ENCODE measurements around the gene ATG9B. TPM values are rescaled to one million over a fixed set of nuclear protein-coding genes. Genes with fewer than 3 reads are reported as not detected.

ATG9B gene
- total and polyA plus RNA-seq, 2 donors from 2014 or later = 0.19 TPM

- H3K36me3 ChIP-seq (ENCODE audit: control insufficient read depth in 2 of 3, insufficient read depth in 3 of 3, low read length in 3 of 3) = no peaks in the 10 kb centered on the region
- no peak overlapping the region for H3K9ac ChIP-seq (ENCODE audit: low read length in 3 of 3)
- TF ChIP-seq CTCF (IDR thresholded peaks at IDR 0.05; ENCODE audit: borderline replicate concordance, extremely low read depth, insufficient read depth) = no peak
- FAIRE-seq (no peak), DNase-seq (no peak)
- H3K9me3 ChIP-seq (ENCODE audit: control insufficient read depth in 2 of 3, insufficient read depth in 1 of 3, low read length in 3 of 3) = no peaks in the 10 kb centered on the region
- peaks cover 4 to 30% (median 19%) of the 10 kb centered on the region in 3 donors for H3K4me1 ChIP-seq (ENCODE audit: control insufficient read depth in 2 of 3, insufficient read depth in 2 of 3, low read depth in 1 of 3, low read length in 3 of 3)
- H3K27me3 ChIP-seq (ENCODE audit: control insufficient read depth, insufficient read depth, low read length) = no peaks in the 10 kb centered on the region
- no peak overlapping the region for H3K27ac ChIP-seq (ENCODE audit: low read depth in 2 of 2, low read length in 2 of 2)
- intact Hi-C loops (cut with DNase I) = no loop called here
- H3K4me3 ChIP-seq (ENCODE audit: low read length in 3 of 3) = no peak overlapping the region
These were observed 32.0 kb upstream of the ATG9B start for GRCh38 chr7:151056283-151056665.

GRCh38 chr7:151053751-151054150 lies 29.5 kb upstream of the ATG9B start:
- H3K27me3 ChIP-seq (ENCODE audit: control insufficient read depth, insufficient read depth, low read length) = no peaks in the 10 kb centered on the region
- intact Hi-C loops (cut with DNase I) = no loop called here
- no peak overlapping the region for H3K4me3 ChIP-seq (ENCODE audit: low read length in 3 of 3)
- H3K9me3 ChIP-seq (ENCODE audit: control insufficient read depth in 2 of 3, insufficient read depth in 1 of 3, low read length in 3 of 3) = no peaks in the 10 kb centered on the region
- no peaks in the 10 kb centered on the region for H3K36me3 ChIP-seq (ENCODE audit: control insufficient read depth in 2 of 3, insufficient read depth in 3 of 3, low read length in 3 of 3)
- H3K9ac ChIP-seq (ENCODE audit: low read length in 3 of 3) = no peak overlapping the region
- FAIRE-seq = no peak
- peaks cover 2 to 14% (median 7%) of the 10 kb centered on the region in 3 donors for H3K4me1 ChIP-seq (ENCODE audit: control insufficient read depth in 2 of 3, insufficient read depth in 2 of 3, low read depth in 1 of 3, low read length in 3 of 3)
- no peak for DNase-seq
- TF ChIP-seq CTCF (IDR thresholded peaks at IDR 0.05; ENCODE audit: borderline replicate concordance, extremely low read depth, insufficient read depth) = no peak
- H3K27ac ChIP-seq (ENCODE audit: low read depth in 2 of 2, low read length in 2 of 2) = no peak overlapping the region

DNA sequence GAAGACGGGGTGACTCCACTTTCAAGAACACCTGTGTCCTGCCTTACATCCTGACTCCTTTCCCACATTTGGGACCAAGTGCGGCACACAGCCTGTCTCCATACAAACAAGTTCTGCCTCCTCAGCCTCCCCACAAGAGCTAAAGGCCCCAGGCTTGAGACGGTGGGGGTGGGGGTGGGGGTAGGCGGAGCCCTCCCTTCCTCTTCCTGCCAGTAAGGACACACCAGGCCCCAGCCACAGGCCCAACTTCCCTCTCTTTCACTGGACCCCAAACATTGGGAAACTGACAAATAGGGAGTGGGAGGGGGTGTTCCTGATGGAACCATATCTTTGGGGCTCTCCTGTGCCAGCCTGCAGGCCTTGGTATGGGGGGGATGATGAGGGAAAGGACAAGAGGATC lies 28.8 kb upstream of the ATG9B start:
- H3K27me3 ChIP-seq (ENCODE audit: control insufficient read depth, insufficient read depth, low read length) = no peaks in the 10 kb centered on the region
- no peak for DNase-seq
- no peaks in the 10 kb centered on the region for H3K9me3 ChIP-seq (ENCODE audit: control insufficient read depth in 2 of 3, insufficient read depth in 1 of 3, low read length in 3 of 3)
- no peak for TF ChIP-seq CTCF (IDR thresholded peaks at IDR 0.05; ENCODE audit: borderline replicate concordance, extremely low read depth, insufficient read depth)
- no peaks in the 10 kb centered on the region for H3K36me3 ChIP-seq (ENCODE audit: control insufficient read depth in 2 of 3, insufficient read depth in 3 of 3, low read length in 3 of 3)
- H3K4me1 ChIP-seq (ENCODE audit: control insufficient read depth in 2 of 3, insufficient read depth in 2 of 3, low read depth in 1 of 3, low read length in 3 of 3) = peaks cover 0 to 9% (median 3%) of the 10 kb centered on the region in 3 donors
- FAIRE-seq = no peak
- intact Hi-C loops (cut with DNase I) = no loop called here
- no peak overlapping the region for H3K9ac ChIP-seq (ENCODE audit: low read length in 3 of 3)
- no peak overlapping the region for H3K27ac ChIP-seq (ENCODE audit: low read depth in 2 of 2, low read length in 2 of 2)
- no peak overlapping the region for H3K4me3 ChIP-seq (ENCODE audit: low read length in 3 of 3)

DNA sequence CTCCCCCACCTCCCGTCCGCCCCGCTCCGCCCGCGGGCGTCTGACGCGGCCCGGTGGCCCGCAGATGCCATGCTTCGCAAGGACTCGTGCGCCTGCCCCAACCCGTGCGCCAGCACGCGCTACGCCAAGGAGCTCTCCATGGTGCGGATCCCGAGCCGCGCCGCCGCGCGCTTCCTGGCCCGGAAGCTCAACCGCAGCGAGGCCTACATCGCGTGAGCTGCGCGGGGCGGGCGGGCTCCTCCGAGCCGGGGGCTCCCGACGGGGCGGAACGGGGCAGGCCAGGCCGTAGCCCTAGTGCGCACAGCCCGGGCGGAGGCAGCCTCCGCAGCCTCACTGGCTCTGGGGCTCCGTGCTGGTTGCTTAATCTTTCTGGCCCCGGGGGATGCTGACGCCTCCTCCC lies 26.8 kb upstream of the ATG9B start:
- no peak for FAIRE-seq
- H3K9me3 ChIP-seq (ENCODE audit: control insufficient read depth in 2 of 3, insufficient read depth in 1 of 3, low read length in 3 of 3) = no peaks in the 10 kb centered on the region
- H3K36me3 ChIP-seq (ENCODE audit: control insufficient read depth in 2 of 3, insufficient read depth in 3 of 3, low read length in 3 of 3) = no peaks in the 10 kb centered on the region
- no peak overlapping the region for H3K9ac ChIP-seq (ENCODE audit: low read length in 3 of 3)
- no peak overlapping the region for H3K27ac ChIP-seq (ENCODE audit: low read depth in 2 of 2, low read length in 2 of 2)
- no peaks in the 10 kb centered on the region for H3K27me3 ChIP-seq (ENCODE audit: control insufficient read depth, insufficient read depth, low read length)
- TF ChIP-seq CTCF (IDR thresholded peaks at IDR 0.05; ENCODE audit: borderline replicate concordance, extremely low read depth, insufficient read depth) = no peak
- H3K4me3 ChIP-seq (ENCODE audit: low read length in 3 of 3) = no peak overlapping the region
- H3K4me1 ChIP-seq (ENCODE audit: control insufficient read depth in 2 of 3, insufficient read depth in 2 of 3, low read depth in 1 of 3, low read length in 3 of 3) = no peaks in the 10 kb centered on the region
- intact Hi-C loops (cut with DNase I) = no loop called here
- DNase-seq = peak in 4 of 5 donors; percentile 85 to 91 (median 88)
